ELR (cell line): Measurements from ENCODE around the gene MIX23.

Experiments used
- DNase-seq: peaks from one replicate; pipeline ENCODE4 v3.0.0-alpha.2; 2015; ENCODE audit warnings: low read depth

The MIX23 gene

DNA sequence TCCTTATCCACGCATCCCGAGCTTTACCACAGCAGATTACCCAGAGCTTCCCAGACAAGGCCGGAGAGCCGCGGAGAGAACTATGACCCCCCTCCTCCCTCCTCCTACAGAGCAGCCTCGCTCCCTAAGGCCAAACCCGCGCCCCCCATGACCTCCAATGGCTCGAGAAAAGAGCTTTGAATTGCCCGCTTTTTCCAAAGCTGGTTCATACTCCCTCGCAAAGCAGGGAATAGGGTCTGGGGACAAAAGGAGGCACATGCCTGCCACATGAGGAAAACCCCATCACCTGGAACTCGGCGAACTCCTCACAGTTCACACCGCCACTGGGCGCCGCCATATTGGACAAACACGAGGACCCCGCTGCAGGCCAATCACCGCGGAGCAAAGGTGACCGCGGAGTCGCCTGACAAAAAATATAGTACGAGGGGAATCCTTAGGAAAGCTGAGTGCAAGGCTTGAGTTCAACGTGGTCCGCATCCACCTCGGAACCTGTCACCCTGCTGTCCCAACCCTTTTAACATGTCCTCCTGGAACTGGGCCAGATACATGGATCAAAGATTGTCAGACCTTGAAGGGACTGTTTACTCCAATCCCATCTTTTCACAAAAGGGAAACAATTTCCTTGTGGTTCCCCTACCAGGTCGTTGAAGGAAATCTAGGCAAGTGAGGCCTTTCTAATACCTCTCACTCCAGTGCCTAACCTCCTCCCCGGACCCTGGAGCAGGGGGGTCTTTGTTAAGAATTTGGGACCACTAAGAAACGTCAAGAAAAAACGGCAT lies at the start of gene MIX23:
TSS of gene MIX23 (minus strand) at position 344 of the 779 bp plus-strand sequence. CDS start at position 337, 7 bp downstream.
- peak; percentile 91 for DNase-seq

DNA sequence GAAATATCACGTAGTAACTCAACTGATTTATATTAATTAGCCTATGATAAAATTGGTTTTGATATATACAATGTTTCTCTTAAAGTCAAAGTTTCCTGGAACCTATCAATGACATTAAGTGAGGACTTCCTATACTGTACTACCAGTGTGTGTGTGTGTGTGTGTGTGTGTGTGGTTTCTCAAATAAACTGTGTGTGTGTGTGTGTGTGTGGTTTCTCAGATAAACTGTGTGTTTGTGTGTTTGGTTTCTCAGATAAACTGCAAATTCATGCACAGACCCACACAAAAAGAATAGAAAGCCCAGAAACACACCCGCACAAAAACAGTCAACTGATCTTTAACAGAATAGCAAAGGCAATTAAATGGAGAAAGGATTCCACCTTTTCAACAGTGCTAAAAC lies 47.3 kb upstream of the MIX23 start:
- no peak for DNase-seq

DNA sequence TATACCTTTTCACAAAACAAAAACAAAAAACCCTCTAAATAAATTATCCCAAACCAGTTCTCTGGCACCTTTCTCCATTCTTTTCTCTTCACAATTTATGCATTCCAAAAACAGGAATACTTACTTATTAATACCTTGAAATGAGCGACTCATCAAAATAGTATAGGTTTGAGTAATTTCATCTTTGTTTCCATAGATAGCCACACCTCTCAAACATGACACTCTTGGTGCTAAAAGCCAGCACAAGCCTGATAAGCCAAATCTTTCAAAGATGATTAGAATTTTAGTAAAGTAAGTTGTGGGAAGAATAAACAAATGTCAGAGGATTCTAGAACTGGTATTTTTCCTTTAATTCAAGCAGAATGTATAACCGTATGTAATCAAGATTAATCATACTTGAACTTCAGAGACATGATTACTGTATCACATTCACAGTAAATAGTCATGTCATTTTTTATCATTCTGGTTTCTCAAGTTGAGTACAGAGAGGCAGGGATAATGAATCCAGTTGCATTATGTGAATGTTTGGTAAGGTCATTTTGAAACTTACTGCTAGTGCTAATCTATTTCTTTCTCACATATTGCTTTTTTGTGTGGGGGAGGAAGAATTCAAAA lies 44.9 kb upstream of the MIX23 start:
- DNase-seq, result peak; percentile 38

DNA sequence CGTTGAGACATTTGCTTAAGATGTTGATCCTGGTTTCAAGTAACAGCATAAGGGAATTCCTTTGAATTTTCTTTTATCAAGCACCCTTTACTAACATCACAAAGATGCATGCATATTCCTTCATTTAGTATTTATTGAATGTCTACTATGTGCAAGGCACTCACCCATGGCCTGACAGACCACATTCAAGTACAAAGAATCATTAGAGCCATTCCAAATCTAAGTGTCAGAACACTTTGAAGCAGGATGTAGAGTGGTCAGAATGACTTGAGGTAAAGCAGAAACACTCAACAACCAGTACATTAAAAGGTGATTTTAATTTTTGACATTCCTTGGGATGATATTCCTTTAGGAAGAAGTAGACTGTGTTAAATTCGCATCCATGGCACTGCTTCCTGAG lies 38.8 kb upstream of the MIX23 start:
- DNase-seq, result no peak

DNA sequence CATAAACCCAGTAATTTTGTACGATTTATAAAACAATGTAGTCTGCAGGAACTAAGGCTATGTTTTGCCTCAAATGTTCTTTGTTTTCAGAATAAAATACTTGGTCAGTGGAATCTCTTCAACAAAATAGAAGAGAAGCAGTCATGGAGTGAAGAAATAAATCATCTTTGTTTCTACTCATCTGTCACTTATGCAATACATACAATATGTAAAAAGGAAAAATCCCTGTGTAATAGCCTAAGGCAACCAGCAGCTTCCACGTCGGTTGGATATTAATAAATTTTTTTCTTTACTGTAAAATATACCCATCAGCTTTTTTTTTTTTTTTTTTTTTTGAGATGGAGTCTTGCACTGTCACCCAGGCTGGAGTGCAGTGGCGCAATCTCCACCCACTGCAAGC lies 38.1 kb upstream of the MIX23 start:
- DNase-seq, result no peak

DNA sequence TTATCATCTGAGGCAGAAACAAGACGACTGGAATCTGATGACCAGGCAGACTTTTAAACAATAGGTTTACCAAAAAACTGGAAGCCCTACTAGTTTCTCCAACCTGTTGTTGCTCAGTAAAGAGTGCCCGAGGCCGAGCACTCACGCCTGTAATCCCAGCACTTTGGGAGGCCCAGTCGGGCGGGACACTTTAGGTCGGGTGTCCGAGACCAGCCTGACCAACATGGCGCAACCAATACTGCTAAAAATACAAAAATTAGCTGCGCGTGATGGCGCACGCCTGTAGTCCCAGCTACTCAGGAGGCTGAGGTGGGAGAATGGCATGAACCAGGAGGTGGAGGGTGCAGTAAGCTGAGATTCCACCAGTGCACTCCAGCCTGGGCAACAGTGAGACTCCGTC lies 33.9 kb upstream of the MIX23 start:
- peak; percentile 13 for DNase-seq

DNA sequence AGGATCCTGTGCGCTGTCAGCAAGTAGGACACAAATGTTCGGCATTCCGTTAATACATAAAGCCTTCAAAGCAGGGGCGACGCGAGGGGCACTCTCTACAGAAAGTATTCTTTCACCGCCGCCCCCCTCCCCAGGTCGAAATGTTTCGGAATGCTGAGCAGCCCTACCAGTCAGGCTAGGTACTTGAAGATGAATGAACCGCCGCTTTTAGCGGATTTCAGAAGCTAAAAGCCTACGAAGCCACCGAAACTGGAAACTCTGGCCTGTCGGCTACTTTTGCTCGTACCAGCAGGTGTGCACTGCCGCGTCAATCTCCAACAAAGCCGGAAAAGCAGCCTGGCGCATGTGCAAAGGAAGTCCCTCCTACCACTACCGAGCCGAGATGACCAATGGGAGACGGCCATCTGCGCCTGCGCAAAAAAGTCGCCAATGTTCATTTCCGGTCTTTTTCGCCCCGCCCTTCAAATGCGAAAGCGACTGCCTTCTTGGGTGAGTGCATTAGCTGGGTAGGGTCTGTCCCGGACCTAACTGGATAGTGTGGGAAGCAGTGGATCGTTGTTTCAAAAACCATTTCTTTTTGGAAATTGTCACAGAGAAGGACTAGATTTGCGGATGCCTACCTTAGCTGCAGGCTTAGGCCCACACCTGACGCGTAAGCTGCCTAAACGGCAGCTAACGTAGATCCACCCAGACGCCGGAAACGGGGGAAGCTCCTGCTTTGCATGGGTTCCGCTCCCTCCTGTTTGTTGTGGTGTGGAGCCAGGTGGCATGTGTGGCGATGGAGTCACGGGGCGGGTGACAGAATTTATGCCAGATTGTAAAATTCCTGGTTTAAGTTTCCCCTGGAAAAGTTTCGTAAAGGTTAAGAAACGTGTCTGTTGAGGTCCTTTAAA lies 33.0 kb upstream of the MIX23 start, which contains the start of gene WDR5B:
TSS of gene WDR5B (minus strand) at position 301 of the 893 bp plus-strand sequence. CDS start 534 bp downstream, outside the sequence.
- peak; percentile 98 for DNase-seq

DNA sequence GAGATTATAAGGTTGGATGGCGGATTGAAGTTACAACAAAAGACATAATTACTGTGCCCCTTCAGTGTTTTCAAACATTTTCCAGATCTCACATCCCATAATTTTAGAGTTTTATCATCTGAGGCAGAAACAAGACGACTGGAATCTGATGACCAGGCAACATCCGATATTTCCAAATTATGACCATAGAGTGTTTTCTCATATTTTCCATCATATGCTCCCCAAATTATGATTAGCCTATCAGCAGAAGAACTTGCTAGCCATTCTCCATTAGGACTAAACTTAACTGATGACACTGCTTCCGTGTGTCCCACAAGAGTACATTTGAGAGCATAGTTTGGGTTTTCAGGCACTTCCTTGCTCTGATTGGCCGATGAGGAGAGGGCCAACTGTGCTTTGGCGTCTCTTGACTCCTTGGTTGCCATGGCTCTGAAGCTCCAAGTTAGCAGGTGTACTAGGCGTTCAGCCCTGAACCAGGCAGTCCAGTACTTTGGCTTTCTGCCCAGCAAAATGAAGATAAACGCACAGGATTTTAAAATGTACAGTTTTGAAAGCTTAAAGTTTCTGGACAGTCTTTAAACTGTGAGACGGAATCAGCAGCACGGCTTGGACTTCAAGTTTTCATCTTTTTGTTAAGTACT lies 32.2 kb upstream of the MIX23 start:
- DNase-seq, result peak; percentile 63

DNA sequence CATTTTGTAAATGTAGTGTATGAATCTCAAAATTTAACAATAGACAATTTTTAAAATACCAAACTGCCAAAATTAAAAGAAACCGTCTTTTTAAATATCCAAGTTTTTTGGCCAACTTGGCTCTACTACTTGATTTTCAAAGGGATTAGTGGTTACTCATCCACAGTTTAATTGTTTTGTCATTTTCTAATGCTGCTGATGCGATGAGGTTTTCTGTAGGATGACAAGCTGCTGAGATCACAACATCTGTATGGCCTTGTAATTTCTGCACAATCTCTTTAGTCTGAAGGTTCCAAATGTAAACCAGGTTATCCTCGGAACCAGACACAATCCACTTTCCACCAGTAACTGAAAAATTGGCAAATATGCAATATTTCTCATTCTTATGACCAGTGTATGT lies 31.4 kb upstream of the MIX23 start:
- no peak for DNase-seq

DNA sequence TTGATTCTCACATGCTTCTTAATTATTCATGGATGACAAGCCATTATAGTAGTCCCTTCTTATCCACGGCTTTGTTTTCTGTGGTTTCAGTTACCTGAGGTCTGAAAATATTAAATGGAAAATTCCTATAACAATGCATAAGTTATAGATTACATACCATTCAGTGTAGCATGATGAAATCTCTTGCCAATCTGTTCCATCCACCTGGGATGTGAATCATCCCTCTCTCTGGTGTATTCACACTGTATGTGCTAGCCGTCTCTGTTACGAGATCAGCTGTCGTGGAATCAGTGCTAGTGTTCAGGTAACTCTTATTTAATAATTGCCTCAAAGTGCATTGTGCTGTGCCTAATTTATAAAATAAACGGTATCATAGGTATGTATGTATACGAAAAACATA lies 27.6 kb upstream of the MIX23 start:
- no peak for DNase-seq

DNA sequence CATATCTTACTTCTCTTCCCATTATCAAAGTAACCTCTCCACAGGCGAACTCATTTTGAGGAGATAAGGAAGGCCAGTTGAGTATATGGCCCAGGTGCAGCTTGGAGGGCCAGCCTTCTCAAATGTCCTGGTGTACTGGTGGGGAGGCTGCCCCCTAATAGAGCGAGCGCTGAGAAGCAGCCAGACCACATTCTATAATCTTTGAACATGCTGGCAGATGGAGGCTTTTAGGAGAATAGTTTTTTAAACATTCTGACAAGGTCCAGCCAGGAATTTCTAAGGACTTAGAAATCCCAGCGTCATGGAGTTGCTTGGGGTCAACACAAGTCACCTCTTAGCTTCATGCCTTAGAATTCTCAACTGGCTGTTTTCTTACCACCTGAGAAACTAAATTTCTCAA lies 27.1 kb upstream of the MIX23 start:
- no peak for DNase-seq

DNA sequence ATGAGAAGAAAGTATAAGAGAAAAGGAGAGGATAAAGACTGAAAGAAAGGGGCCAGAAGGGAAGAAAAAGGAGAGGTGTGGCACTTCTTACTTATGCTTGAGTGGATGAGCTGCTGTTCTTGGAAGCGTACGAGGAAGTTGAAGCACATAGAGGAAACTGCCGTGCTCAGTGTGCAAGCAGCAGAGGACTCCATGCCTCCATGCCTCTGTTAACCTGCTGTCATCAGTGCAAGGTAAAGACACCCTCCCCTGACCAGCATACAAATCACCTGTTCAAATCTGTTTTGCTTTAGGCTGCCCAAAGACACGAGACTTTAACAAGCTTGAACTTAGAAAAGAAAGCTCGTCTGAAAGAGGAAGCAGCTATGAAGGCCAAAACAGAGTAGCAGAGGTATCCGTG lies 26.4 kb upstream of the MIX23 start:
- no peak for DNase-seq

DNA sequence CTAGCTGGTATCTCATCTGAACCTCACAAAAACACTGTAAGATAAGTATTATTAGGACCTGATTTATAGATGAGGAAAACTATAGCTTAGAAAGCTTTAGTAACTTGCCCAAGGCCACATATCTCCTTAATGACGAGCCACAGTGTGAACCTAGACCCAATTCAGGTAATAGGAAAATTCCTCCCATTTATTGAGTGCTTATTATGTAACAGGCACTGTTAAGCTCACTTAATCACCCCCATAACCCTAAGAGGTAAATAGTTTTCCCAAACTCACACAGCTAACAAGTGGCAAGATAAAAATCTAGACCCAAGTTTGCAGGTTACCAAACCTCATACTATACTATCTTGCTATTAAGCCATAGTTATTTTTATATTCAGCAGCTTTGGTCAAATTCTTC lies 24.9 kb upstream of the MIX23 start:
- DNase-seq, result no peak

DNA sequence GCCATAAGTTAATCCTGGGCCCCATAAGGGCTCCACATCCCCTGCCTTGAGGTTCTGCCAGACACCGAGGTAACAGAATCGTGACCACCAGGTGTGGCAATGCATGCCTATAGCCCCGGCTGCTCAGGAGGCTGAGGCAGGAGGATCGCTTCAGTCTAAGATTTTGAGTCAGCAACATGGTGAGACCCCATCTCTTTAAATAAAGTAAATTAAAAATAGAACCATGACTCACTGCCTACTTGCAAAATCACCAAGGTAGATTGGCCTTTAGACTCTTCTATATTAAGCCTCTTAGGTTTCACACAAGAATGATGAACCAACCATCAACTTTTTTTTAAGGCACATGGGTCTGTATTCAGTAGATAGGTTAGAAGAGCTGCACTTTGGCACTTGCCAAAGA lies 23.2 kb upstream of the MIX23 start:
- no peak for DNase-seq

DNA sequence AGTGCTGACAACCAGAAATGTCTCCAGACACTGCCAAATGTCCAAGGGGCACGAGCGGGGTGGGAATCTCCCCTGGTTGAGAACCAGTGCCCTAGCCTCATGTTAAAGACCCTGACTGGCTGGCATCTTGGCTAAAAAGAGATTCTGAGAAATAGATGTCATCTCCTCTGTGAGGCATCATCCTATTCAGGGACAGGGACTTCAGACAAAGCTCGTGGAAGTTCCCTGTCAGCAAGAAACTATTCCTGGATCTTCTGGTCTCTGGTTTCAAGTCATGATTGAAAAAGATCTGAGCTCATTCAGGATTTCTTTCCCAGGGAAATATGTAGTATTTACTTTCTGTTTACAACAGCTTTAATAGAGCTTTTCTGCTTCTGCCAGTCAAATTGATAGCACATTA lies 22.0 kb upstream of the MIX23 start:
- DNase-seq, result no peak

DNA sequence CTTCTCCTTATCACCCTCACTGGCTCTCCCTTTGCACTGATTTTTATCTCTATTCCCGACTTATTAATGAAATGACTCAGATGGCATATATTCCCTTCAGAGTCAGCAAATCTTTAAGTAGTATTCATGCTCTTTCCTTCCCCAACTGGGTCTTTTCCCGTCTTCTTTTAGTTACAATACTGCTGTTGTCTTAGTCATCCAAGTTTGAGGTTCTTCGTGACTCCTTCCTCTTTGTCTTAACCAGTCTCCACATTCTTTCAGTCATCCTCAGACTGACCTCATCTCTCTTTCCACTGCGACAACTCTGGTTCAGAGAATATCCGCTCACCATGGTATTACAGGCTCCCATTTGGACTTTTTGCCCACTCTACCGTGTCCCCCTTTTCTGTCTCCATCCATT lies 20.5 kb upstream of the MIX23 start:
- DNase-seq, result peak; percentile 92

DNA sequence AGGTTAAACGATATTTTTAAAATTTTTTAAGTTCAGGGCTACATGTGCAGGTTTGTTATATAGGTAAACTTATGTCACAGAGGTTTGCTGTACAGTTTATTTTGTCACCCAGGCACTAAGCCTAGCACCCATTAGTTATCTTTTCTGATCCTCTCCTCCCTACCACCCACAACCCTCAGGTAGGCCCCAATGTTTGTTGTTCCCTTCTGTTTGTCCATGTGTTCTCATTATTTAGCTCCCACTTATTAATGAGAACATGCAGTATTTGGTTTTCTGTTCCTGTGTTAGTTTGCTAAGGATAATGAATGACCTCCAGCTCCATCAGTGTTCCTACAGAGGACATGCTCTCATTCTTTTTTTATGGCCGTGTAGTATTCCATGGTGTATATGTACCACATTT lies 15.9 kb upstream of the MIX23 start:
- DNase-seq, result no peak

DNA sequence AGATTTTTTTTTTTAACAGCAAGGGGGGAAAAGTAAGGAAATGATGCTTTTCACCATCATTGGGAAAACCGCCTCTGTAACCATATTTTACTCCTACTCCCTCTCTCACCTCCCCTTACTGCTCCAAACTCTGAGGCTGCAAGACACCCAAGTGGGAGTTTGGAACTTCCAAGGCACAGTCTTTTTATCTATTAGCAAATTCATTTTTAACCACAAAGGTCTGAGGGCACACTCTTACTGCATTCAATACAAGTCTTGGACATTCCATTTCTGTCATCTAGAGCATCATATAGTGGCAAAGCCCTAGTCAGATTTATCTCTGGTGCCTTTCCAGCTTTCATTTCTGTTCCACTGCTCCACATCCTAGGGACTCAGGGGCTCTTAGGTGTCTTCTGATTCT lies 14.2 kb upstream of the MIX23 start:
- no peak for DNase-seq

DNA sequence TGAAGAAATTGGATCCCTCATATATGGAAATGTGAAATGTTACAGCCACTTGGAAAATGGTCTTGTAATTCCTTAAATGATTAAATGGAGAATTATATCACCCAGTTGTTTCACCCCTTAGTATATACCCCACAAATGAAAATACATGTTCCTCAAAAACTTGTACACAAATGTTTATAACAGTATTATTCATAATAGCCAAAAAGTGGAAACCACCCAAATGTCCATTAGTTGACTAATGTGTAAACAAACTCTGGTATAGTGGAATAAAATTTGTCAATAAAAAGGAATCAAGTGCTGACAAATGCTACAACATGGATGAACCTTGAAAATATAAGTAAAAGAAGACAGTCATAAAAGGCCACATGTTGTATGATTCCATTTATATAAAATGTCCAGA lies 13.5 kb upstream of the MIX23 start:
- DNase-seq, result no peak

DNA sequence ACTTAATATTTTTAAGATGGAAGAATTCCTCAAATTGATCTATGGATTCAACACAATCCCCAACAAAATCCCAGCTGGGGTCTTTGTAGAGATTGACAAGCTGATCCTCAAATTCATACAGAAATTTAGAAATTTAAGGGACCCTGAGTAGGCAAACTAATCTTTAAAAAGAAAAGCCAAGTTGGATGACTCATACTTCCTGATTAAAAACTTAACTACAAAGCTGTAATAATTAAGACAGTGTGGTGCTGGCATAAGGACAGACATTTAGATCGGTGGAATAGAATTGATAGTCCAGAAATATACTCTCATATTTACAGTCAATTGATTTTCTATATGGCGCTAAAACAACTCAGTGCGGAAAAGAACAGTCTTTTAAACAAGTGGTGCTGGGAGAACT lies 12.6 kb upstream of the MIX23 start:
- no peak for DNase-seq

DNA sequence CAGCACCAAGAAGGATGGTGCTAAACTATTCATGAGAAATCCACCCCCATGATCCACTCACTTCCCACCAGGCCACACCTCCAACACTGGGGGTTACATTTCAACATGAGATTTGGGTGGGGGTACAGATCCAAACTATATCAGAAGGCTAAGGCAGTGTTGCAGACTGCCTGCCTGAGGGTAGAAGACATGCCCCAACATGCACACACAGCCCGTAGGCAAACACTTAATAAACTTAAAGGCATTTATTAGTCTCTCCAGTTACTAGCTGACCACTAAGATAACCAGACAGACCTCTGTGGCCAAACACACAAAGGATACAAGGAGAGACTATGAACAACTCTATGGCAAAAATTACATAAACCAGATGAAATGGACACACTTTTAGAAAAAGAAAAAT lies 11.1 kb upstream of the MIX23 start:
- DNase-seq, result no peak
